ENCODE data around the gene HSPA14. TPM values are rescaled to one million over a fixed set of nuclear protein-coding genes. Genes with fewer than 3 reads are reported as not detected.

Gene HSPA14
- total RNA-seq, 1 donor from 2014 or later = 10.1 TPM

GRCh38 chr10:14884082-14884481 is 46.0 kb downstream of the HSPA14 start:
- DNase-seq = no peak
- Mint-ChIP-seq H3K9me3 (ENCODE audit: unreplicated experiment) (peaks cover 4% of the 10 kb centered on the region), H3K36me3 (ENCODE audit: unreplicated experiment) (no peaks in the 10 kb centered on the region), H3K4me1 (ENCODE audit: low read depth, unreplicated experiment) (peaks cover 8% of the 10 kb centered on the region), H3K4me3 (ENCODE audit: unreplicated experiment) (no peak overlapping the region), H3K27ac (ENCODE audit: unreplicated experiment) (no peak overlapping the region), H3K27me3 (ENCODE audit: unreplicated experiment) (peaks cover 2% of the 10 kb centered on the region)
- TF ChIP-seq, protein P1, sequence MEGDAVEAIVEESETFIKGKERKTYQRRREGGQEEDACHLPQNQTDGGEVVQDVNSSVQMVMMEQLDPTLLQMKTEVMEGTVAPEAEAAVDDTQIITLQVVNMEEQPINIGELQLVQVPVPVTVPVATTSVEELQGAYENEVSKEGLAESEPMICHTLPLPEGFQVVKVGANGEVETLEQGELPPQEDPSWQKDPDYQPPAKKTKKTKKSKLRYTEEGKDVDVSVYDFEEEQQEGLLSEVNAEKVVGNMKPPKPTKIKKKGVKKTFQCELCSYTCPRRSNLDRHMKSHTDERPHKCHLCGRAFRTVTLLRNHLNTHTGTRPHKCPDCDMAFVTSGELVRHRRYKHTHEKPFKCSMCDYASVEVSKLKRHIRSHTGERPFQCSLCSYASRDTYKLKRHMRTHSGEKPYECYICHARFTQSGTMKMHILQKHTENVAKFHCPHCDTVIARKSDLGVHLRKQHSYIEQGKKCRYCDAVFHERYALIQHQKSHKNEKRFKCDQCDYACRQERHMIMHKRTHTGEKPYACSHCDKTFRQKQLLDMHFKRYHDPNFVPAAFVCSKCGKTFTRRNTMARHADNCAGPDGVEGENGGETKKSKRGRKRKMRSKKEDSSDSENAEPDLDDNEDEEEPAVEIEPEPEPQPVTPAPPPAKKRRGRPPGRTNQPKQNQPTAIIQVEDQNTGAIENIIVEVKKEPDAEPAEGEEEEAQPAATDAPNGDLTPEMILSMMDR (IDR thresholded peaks at IDR 0.05; ENCODE audit: partially characterized antibody, unreplicated experiment) = no peak

- H3K27ac Mint-ChIP-seq (ENCODE audit: unreplicated experiment) = no peak overlapping the region
Measured at GRCh38 chr10:14889318-14889717, 51.2 kb downstream of the HSPA14 start.

GRCh38 chr10:14891151-14891550 is 53.0 kb downstream of the HSPA14 start:
- no peak for DNase-seq
- H3K4me3 Mint-ChIP-seq (ENCODE audit: unreplicated experiment) = no peak overlapping the region
- no peaks in the 10 kb centered on the region for H3K4me1 Mint-ChIP-seq (ENCODE audit: low read depth, unreplicated experiment)
- no peaks in the 10 kb centered on the region for H3K27me3 Mint-ChIP-seq (ENCODE audit: unreplicated experiment)
- TF ChIP-seq, protein P1 (IDR thresholded peaks at IDR 0.05; ENCODE audit: partially characterized antibody, unreplicated experiment) = no peak
- H3K36me3 Mint-ChIP-seq (ENCODE audit: unreplicated experiment) = no peaks in the 10 kb centered on the region
- peaks cover 2% of the 10 kb centered on the region for H3K9me3 Mint-ChIP-seq (ENCODE audit: unreplicated experiment)
- no peak overlapping the region for H3K27ac Mint-ChIP-seq (ENCODE audit: unreplicated experiment)

More at GRCh38 chr10:14889318-14889717, 51.2 kb downstream of the HSPA14 start:
- TF ChIP-seq, protein P1 (IDR thresholded peaks at IDR 0.05; ENCODE audit: partially characterized antibody, unreplicated experiment) = peak; percentile 40
- Mint-ChIP-seq H3K4me3 (ENCODE audit: unreplicated experiment) (no peak overlapping the region), H3K4me1 (ENCODE audit: low read depth, unreplicated experiment) (no peaks in the 10 kb centered on the region), H3K27me3 (ENCODE audit: unreplicated experiment) (no peaks in the 10 kb centered on the region), H3K9me3 (ENCODE audit: unreplicated experiment) (peaks cover 2% of the 10 kb centered on the region), H3K36me3 (ENCODE audit: unreplicated experiment) (no peaks in the 10 kb centered on the region)
- DNase-seq = no peak

GRCh38 chr10:14904316-14904732 is 66.2 kb downstream of the HSPA14 start:
- Mint-ChIP-seq H3K27me3 (ENCODE audit: unreplicated experiment) (no peaks in the 10 kb centered on the region), H3K4me1 (ENCODE audit: low read depth, unreplicated experiment) (no peaks in the 10 kb centered on the region), H3K9me3 (ENCODE audit: unreplicated experiment) (peaks cover 2% of the 10 kb centered on the region), H3K4me3 (ENCODE audit: unreplicated experiment) (no peak overlapping the region), H3K36me3 (ENCODE audit: unreplicated experiment) (peaks cover 7% of the 10 kb centered on the region), H3K27ac (ENCODE audit: unreplicated experiment) (no peak overlapping the region)
- DNase-seq = no peak
- TF ChIP-seq, protein P1 (IDR thresholded peaks at IDR 0.05; ENCODE audit: partially characterized antibody, unreplicated experiment) = peak; percentile 74

GRCh38 chr10:14904864-14905263 is 66.8 kb downstream of the HSPA14 start:
- Mint-ChIP-seq H3K4me1 (ENCODE audit: low read depth, unreplicated experiment) (no peaks in the 10 kb centered on the region), H3K27me3 (ENCODE audit: unreplicated experiment) (no peaks in the 10 kb centered on the region), H3K9me3 (ENCODE audit: unreplicated experiment) (peaks cover 2% of the 10 kb centered on the region), H3K27ac (ENCODE audit: unreplicated experiment) (no peak overlapping the region), H3K4me3 (ENCODE audit: unreplicated experiment) (no peak overlapping the region), H3K36me3 (ENCODE audit: unreplicated experiment) (peaks cover 7% of the 10 kb centered on the region)
- TF ChIP-seq, protein P1 (IDR thresholded peaks at IDR 0.05; ENCODE audit: partially characterized antibody, unreplicated experiment) = no peak
- DNase-seq = no peak

Measured in glutamatergic neuron (in vitro differentiated cells).